GM21619 (cell line): ENCODE results near the gene CASZ1.

ENCODE experiments used
- ATAC-seq: cut with Tn5 transposase; IDR thresholded peaks from one replicate; pipeline ENCODE4 v1.9.1; 2021; ENCODE audit not compliant: unreplicated experiment

The CASZ1 gene

DNA sequence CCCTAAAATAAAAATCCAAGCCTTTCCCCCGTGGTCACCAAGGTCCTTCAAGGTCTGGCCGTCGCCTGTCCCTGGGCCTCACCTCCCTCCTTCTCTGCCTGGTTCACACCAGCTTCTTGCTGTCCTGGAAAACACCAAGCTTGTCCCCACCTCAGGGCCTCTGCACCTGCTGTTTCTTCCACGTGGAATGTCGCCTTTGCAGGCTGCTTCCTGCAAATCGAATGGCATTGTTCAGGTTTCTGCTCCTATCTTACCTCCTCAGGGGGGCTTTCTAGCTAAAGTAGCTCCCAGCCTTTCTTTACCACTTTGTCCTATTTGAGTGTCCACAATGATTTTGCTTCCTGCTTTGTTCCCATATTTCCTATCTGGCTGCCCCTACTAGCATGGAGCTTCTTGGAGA is 3.3 kb upstream of the CASZ1 start:
- ATAC-seq: no peak

DNA sequence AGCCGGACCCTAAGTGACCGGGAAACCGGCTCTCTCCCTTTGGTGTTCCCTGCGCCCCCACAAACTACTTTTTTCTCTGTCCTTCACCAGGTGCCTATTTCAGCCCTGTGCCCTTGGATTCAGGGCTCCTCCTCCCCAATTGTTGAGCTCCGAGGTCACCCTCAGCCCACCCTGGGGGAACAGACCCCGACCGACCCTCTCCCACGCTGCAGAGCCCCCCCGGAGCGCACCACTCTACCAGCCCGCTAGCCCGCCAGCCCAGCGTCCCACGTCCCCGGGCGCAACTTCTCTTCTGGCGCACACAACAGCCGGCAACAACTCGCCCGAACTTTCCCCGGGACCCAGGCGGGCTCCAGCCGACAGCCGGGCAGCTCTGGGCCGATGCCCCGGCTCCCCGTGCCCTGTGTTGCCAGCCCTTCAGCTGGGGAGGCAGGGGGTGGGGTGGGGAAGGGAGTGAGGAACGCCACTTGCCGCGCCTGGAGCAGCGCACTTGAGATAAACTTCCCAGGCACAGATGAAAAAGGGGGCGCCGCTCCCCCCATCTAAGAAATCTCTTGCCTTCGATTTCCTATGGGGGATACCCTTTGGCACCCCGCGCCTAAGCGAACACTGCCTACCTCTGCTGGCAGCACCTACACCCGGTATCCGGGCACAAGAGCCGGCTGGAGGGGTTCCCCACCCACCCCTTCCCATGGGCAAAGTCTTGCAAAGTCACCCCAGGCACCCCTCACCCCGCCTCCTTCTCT is 997 bp downstream of the CASZ1 start:
- ATAC-seq: no peak

GRCh38 chr1:10794724-10795275 is 1.6 kb downstream of the CASZ1 start:
- ATAC-seq: no peak

GRCh38 chr1:10793129-10793651 is 3.3 kb downstream of the CASZ1 start:
- no peak for ATAC-seq

DNA sequence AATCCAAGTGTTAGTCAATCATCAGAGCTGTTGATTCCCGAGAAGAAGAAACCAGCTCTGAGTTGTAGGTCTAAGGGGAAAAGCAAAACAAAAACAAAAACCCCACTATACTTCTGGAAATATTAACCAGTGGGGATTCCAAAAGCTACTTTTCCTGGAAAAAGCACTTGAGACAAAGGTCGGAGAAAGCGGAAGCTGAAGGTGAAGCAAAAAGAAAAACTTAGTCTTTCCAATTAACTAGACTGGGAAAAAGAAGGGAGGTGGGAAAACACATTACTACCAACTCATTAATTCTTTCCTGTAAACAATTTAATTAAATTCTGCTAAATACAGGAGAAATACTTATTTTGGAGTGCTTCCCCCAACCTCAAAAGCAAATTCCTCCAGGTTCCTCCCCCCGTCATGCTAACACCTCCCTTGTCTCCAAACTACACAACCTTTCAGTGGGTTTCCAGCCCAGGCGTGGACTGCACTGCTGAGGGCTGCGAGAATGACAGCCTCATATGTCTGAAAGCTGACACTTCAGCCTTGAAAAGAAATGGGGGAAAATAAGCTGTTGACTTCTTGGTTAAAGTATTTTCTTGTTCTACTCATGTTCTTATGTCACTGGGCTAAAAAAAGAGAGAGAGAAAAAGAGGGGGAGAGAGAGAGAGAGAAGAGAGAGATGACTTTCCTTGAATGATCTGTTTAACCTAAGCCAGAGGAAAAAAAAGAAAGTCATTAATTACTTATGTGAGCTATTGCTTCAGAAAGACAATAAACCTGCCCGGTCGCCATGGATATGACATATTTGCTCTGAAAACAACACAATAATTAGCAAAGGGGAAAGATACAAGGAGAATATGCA is 5.1 kb downstream of the CASZ1 start:
- no peak for ATAC-seq

DNA sequence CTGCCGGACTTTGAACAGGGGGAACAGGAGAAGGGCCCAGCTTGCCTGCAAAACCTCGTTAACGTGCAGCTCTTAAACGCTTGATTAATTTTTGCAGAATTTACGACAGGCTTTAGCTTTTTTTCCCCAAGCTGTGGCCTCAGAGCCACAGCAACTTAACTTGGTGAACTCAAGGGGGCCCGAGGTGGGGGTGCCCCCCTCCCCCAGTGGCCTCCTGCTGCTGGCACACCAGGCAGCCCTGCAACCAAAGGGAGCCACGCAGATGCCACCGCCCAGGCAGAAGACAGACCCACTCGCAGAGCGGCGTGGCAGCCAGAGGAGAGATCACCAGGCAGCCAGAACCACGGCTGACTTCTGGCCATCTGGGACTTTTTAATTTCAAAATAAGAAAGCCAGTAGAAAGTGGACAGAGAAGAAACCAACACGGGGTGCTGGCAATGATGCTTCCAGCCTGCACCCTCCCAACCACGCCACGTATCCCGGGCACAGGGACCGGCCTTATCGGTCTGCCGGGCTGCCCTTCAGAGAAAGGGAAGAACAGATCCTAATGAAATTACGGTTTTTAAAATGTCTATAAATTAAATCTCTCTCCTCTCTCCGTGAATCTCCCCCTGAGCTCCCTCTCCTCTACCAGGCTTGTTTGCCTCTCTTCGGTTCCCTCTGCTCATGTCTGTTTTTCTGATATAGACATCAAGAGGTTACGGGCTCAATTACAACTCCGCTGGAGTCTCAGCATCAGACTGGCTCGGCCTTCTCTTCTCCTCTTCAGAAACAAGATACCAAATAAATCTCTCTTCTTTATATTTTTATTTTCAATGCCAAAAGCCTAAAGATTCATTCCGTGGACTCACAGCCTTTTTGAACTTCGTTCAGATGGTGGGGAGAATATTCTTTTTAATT is 6.4 kb downstream of the CASZ1 start:
- ATAC-seq: no peak

DNA sequence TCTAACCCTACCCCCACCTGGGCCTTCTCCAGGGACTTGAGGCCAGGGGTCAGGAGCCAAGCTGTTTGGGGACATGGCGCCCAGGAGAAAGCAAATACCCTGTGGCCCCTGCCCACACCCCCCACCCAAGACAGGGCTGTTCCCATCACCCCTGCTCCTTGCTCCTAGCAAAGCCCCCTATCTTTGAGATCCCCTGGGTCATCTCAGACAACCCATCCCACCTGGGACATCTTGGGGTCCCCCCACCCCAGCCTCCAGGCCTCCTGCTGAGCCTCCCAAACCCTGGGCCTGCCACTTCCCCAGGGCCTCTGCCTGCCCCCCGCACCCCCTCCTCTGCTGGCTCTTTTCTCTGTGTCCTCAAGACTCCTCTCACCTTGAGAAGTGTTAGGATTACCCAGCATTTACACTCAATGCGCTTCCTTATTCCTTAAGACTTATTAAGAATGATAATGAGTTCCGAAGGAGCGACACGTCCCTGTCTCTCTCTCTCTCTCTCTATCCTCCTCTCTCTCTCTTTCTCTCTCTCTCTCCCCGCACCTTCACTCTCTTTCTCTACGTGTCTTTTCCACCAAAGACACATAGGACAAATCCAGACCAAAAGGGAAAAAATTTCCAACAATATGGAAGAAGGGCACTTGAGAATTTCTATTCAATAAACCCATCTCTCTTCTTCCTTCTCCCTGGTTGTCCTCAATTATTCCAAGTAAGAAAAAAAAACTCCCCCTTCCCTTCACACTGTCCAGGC is 7.2 kb downstream of the CASZ1 start:
- no peak for ATAC-seq

GRCh38 chr1:10788592-10789006 is 7.8 kb downstream of the CASZ1 start:
- ATAC-seq: no peak

GRCh38 chr1:10787286-10787685 is 9.2 kb downstream of the CASZ1 start:
- no peak for ATAC-seq

DNA sequence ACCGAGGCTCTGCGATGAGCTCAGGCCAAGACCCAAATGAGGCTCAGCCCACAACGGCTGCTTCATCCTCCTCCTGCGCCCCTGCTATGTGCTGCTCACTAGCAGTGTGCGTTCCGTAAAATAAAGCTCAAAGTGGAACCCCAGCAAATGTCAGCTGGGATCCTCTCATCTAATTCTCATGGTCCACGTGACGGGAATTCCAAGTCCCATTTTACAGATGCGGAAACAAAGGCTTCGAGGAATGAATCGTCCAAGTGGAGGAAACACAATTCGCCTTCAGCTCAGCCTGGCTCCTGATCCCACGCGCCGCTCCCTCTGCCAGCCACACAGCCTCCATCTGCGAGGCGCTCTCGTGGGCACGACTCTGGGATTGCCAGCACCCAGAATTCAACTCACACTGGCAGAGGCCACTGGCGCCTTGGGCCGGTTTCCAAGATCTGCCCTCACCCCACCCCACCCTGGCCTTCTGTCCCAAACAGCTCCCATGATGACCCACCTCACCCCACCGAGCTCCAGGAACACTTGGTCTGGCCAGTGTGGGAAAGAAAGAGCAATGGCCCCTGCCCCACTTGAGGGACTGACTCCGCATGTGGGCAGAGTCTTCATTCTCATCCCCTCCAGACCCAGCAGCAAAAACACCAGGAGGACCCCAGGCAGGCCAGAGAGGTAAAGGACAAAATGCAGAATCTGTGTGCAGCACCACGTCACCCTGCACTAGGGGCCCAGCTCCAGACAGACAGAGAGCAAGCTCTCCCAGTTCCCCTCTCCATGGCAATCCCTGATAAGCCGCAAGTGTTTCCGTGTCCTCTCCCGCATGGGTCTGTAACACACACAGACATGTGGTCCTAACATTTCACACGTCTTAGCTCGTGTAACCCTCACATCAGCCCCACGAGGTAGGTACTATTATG is 10.5 kb downstream of the CASZ1 start:
- ATAC-seq: no peak

DNA sequence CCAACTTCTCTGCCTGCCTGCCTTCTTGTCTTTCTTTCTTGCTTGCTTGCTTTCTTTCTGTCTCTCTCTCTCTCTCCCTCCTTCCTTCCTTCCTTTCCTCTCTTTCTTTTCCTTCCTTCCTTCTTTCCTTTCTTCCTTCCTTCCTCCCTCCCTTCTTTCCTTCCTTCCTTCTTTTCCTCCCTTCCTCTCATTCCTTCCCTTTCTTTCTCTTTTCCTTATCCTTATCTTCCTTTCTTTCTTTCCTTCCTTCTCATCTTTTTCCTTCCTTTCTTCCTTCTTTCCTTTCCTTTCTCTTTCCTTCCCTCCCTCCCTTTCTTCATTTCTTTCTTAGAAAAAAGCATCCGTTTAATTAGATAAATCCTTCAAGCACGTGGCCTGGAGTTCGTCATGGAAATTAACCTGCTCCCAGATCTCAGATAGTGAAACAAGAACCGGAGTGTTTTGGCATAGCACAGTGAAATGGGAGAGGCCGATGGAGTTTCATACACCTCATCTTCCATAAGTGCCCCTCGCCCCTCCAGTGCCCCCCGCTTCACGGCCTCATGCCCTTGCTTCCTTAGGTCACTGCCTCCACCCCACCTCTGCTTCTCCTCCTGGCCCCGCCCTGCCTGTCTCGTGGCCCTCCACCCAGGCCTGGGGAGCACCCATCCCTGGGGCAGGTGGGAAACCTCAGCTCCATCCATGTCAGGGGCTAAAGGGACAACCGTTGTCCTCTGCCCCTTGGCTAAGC is 11.3 kb downstream of the CASZ1 start:
- ATAC-seq: no peak

DNA sequence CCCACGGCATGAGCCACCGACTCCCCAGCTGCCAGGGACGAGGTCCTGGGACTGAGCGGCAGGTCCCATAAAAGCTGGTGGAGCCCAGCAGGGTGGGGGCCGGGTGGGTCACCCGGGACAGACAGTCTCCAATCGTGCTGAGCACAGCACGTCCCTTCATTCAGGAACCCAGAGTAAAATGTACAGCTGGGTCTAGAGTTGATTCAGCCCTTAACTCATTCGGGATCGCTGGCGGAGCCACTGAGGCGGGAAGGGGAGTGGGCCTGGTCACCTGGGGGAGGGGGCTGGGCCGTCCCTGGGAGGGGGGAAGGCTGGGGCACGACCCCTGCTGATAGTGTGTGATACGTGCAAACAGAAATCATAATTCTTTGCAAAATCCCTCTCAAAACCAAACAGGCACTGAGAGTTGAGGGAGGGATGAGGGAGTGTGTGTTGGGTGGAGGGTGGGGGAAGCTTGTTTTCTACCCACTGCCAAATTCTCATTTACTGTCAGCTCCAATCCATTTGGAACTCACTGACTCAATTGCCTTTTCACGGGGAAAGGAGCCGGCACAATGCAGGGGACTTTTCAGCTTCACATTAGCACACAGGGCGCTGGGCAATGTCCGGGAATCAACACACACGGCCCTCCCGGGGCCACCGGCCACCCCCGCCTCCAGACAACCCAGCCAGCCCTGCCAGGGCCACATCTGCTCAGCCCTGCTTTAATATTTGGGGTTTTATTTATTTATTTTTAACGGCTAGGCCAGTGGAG is 13.8 kb downstream of the CASZ1 start:
- ATAC-seq: no peak

- ATAC-seq: no peak
Observed at GRCh38 chr1:10781137-10781536, 15.3 kb downstream of the CASZ1 start.

DNA sequence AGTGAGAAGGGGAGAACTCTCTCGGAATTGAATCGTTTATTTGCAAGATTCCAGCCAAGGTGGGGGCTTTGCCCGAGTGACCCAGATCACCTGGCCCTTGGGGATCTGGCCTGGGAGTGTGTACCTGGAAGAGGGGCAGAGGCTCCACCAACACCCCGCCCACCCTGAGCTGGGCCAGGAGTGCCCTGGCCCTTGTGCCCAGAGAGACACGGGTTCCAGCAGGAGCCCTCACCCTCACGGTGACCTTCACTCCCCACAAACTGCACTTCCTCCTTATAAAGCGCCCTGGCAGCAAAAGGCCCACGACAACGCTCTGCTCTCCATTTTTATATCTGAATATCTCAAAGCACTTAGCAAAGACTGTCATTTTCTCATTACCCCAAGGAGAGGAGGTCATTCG is 16.6 kb downstream of the CASZ1 start:
- no peak for ATAC-seq

GRCh38 chr1:10779201-10779600 is 17.2 kb downstream of the CASZ1 start:
- no peak for ATAC-seq

DNA sequence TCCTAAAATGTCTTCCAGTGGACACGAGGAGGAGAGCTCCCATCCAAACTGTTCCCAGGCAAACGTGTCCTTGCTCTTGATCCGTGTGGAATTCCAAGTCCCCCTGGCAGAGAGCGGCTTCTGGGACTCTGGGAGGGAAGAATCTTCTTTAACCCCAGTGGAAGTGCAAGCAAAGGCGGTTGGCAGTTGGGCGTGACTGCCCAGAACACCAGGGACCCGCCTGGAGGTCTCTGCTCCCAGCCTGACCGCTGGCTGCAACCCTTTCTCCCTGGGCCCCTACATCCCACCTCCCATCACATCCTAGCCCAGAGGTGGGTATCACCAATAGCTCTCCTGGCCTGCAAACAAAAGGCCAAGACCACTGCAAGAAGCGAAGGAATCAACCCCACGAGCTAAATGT is 17.8 kb downstream of the CASZ1 start:
- no peak for ATAC-seq

- no peak for ATAC-seq
Observed at GRCh38 chr1:10777749-10778574, 18.5 kb downstream of the CASZ1 start.
